ENCODE measurements around the gene TARBP2. TPM values are rescaled to one million over a fixed set of nuclear protein-coding genes. Genes with fewer than 3 reads are reported as not detected.

The TARBP2 gene
- total RNA-seq, 1 donor from 2014 or later: 52.2 TPM

GRCh38 chr12:53552361-53553327, 51.6 kb downstream of the TARBP2 start:
- Mint-ChIP-seq H3K27me3 (no peaks in the 10 kb centered on the region), H3K4me3 (no peak overlapping the region), H3K27ac (no peak overlapping the region), H3K9me3 (no peaks in the 10 kb centered on the region), H3K4me1 (peaks cover 8% of the 10 kb centered on the region), H3K36me3 (ENCODE audit: low read depth) (peaks cover 16% of the 10 kb centered on the region)
- intact Hi-C loops (cut with micrococcal nuclease): no loop called here
- DNase-seq: no peak

Other genes with a start within 250 kb of the TARBP2 start
- 71.8 and 76.7 TPM in 2 replicates for gene ESPL1, start 233.0 kb upstream of the TARBP2 start, total RNA-seq
- gene PFDN5, start 205.7 kb upstream of the TARBP2 start, total RNA-seq: 319 and 342 TPM in 2 replicates
- gene MYG1, start 201.6 kb upstream of the TARBP2 start, total RNA-seq: 104 and 108 TPM in 2 replicates
- gene AAAS, start 179.7 kb upstream of the TARBP2 start, total RNA-seq: 86.7 and 91.1 TPM in 2 replicates
- gene SP7, start 164.9 kb upstream of the TARBP2 start, total RNA-seq: not detected in 2 replicates
- gene SP1, start 121.1 kb upstream of the TARBP2 start, total RNA-seq: 67.7 and 69.2 TPM in 2 replicates
- gene AMHR2, start 77.4 kb upstream of the TARBP2 start, total RNA-seq: 0.09 TPM in 1 of 2 replicates, not detected in the other
- 201 and 211 TPM in 2 replicates for gene PRR13, start 59.5 kb upstream of the TARBP2 start, total RNA-seq
- gene PCBP2, start 49.2 kb upstream of the TARBP2 start, total RNA-seq: 942 and 960 TPM in 2 replicates
- gene MAP3K12, start 1.8 kb upstream of the TARBP2 start, total RNA-seq: 13.5 and 15.3 TPM in 2 replicates
- 0.57 TPM in 1 of 2 replicates, not detected in the other for gene NPFF, start 6.2 kb downstream of the TARBP2 start, total RNA-seq
- 23.0 and 31.5 TPM in 2 replicates for gene ATF7, start 125.1 kb downstream of the TARBP2 start, total RNA-seq
- gene ATP5MC2, start 174.8 kb downstream of the TARBP2 start, total RNA-seq: 408 and 411 TPM in 2 replicates
- gene CALCOCO1, start 226.2 kb downstream of the TARBP2 start, total RNA-seq: 14.5 and 15.2 TPM in 2 replicates

Data from activated CD4-positive, alpha-beta T cell treated with anti-CD3 and anti-CD28 coated beads, Interleukin-2, amount 10 ng/mL, durations not matched to agents 24 days and 14 days (primary cell).